ENCODE results near the gene ULK4. TPM values are rescaled to one million over a fixed set of nuclear protein-coding genes. Genes with fewer than 3 reads are reported as not detected.

Gene ULK4
- total and polyA plus RNA-seq, 2 of the 4 experiments (the other 2 are of a cell fraction) = 2.7 to 5.0 TPM

GRCh38 chr3:41357271-41357670 is 604.6 kb downstream of the ULK4 start:
- Histone ChIP-seq H3K9ac (ENCODE audit: low read depth, low read length) (no peak overlapping the region), H4K20me1 (ENCODE audit: insufficient read depth, low read length) (no peaks in the 10 kb centered on the region), H3K4ac (ENCODE audit: low read depth, low read length) (no peak overlapping the region), H2BK5ac (ENCODE audit: low read depth, low read length, poor library complexity, severe bottlenecking) (no peak overlapping the region), H3K4me1 (ENCODE audit: control insufficient read depth, insufficient read depth, low read length) (no peaks in the 10 kb centered on the region), H2AK9ac (replicated peaks; ENCODE audit: low read depth, low read length, poor library complexity) (no peak overlapping the region), H4K5ac (ENCODE audit: low read depth, low read length) (no peak overlapping the region), H3K4me3 (ENCODE audit: insufficient read depth, low read depth, low read length) (no peak overlapping the region), H2BK20ac (ENCODE audit: low read depth, low read length) (no peak overlapping the region), H3K27ac (ENCODE audit: insufficient read depth, low read length) (no peak overlapping the region), H3K23ac (ENCODE audit: low read depth, low read length) (no peak overlapping the region), H3K79me1 (ENCODE audit: low read depth in 1 of 2, low read length in 2 of 2) (no peaks in the 10 kb centered on the region), H4K8ac (ENCODE audit: low read depth in 2 of 2, low read length in 2 of 2) (no peak overlapping the region), H4K91ac (ENCODE audit: insufficient read depth, low read depth, low read length) (no peak overlapping the region), H3K9me3 (ENCODE audit: control insufficient read depth, insufficient read depth, low read length) (no peaks in the 10 kb centered on the region), H3K56ac (ENCODE audit: extremely low read depth, insufficient read depth, low read length) (no peak overlapping the region), H3K36me3 (ENCODE audit: control insufficient read depth, insufficient read depth, low read length) (no peaks in the 10 kb centered on the region), H2AFZ (replicated peaks; ENCODE audit: low read length, poor library complexity) (no peak overlapping the region), H3K4me2 (ENCODE audit: low read depth, low read length) (no peak overlapping the region), H2BK120ac (ENCODE audit: low read depth, low read length) (no peak overlapping the region), H3K18ac (ENCODE audit: low read depth, low read length) (no peak overlapping the region), H3K14ac (replicated peaks; ENCODE audit: low read depth, low read length) (no peak overlapping the region), H3K9me1 (ENCODE audit: insufficient read depth, low read length) (no peaks in the 10 kb centered on the region), H2AK5ac (ENCODE audit: low read depth, low read length) (no peak overlapping the region), H2BK15ac (ENCODE audit: low read depth, low read length) (no peak overlapping the region), H3K27me3 (ENCODE audit: control insufficient read depth, insufficient read depth, low read length) (no peaks in the 10 kb centered on the region)
- in situ Hi-C loops (cut with MboI; ENCODE audit: low sequenced_read_pairs) = no loop called here
- 74% methylated on average over 3 of the region's 9 CpGs; no CpG with 5 or more reads in 1 of the 2 experiments for WGBS, 2 experiments (ENCODE audit: extremely low coverage in 2 of 2, insufficient read length in 1 of 2)
- ChIA-PET POLR2A (ENCODE audit: unreplicated experiment) (no interaction called here), CTCF (no interaction called here)
- BruUV-seq (replicated peaks) = no TSS peak
- dilution Hi-C loops (cut with HindIII; ENCODE audit: low sequenced_read_pairs, unreplicated experiment) = no loop called here
- ATAC-seq (ENCODE audit: low read depth) (no peak), DNase-seq (no peak)
- intact Hi-C loops (cut with micrococcal nuclease) = no loop called here
- no peak for TF ChIP-seq SMC3 (IDR thresholded peaks at IDR 0.05; ENCODE audit: low read depth, low read length)
- no peak for TF ChIP-seq MAZ (IDR thresholded peaks at IDR 0.05; ENCODE audit: borderline replicate concordance, low read depth, low read length)
- no peak for TF ChIP-seq CEBPB (IDR thresholded peaks at IDR 0.05; ENCODE audit: low read depth, low read length)
- TF ChIP-seq BHLHE40 (IDR thresholded peaks at IDR 0.05; ENCODE audit: low read depth, low read length) = no peak
- no peak for TF ChIP-seq NFE2L2 (IDR thresholded peaks at IDR 0.05; ENCODE audit: low read depth, low read length)
- TF ChIP-seq CHD1 (IDR thresholded peaks at IDR 0.05; ENCODE audit: low read depth, low read length) = no peak
- no peak for TF ChIP-seq POLR2A (IDR thresholded peaks at IDR 0.05; ENCODE audit: low read depth, low read length)
- no peak for TF ChIP-seq RFX5 (IDR thresholded peaks at IDR 0.05; ENCODE audit: low read depth, low read length)
- TF ChIP-seq FOS (IDR thresholded peaks at IDR 0.05; ENCODE audit: low read depth, low read length) = no peak
- no peak for TF ChIP-seq ELK1 (IDR thresholded peaks at IDR 0.05; ENCODE audit: borderline replicate concordance, low read depth, low read length)
- TF ChIP-seq RCOR1 (IDR thresholded peaks at IDR 0.05; ENCODE audit: insufficient replicate concordance, low read length) = no peak
- TF ChIP-seq, protein P1, sequence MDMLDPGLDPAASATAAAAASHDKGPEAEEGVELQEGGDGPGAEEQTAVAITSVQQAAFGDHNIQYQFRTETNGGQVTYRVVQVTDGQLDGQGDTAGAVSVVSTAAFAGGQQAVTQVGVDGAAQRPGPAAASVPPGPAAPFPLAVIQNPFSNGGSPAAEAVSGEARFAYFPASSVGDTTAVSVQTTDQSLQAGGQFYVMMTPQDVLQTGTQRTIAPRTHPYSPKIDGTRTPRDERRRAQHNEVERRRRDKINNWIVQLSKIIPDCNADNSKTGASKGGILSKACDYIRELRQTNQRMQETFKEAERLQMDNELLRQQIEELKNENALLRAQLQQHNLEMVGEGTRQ (IDR thresholded peaks at IDR 0.05; ENCODE audit: low read depth, low read length) = no peak
- TF ChIP-seq MAFK (IDR thresholded peaks at IDR 0.05; ENCODE audit: low read depth, low read length) = no peak
